Spleen (tissue), 11 donors: ENCODE results near the gene MYCN. TPM values are rescaled to one million over a fixed set of nuclear protein-coding genes. Genes with fewer than 3 reads are reported as not detected.
"Not testable (repeated sequence)": the region's sequence is repeated elsewhere in the genome, so short reads cannot be mapped to it uniquely, and the experiment has no call there.

Experiments
- DNase-seq: peaks from one replicate; pipeline ENCODE4 v3.0.0-alpha.2; 2020
- H3K27ac ChIP-seq, 8 donors: fragments of 200-600 bp; sonication (generic) in 7 of 8; 1 replicate in 4 of 8; 2 replicates in 4 of 8; pipeline versions ENCODE4 v1.5.0 to v1.8.0; 2016 to 2021; ENCODE audit warnings: inconsistent platforms in 4 of 8, mild to moderate bottlenecking in 4 of 8, moderate library complexity in 1 of 8
- H3K27me3 ChIP-seq, 7 donors: fragments of 200-600 bp; sonication (generic) in 6 of 7; replicated peaks in 1 of 7; 1 replicate in 4 of 7; 2 replicates in 3 of 7; pipeline versions ENCODE4 v1.5.0 to v1.8.0; 2016 to 2021; ENCODE audit warnings: inconsistent platforms in 3 of 7, mild to moderate bottlenecking in 1 of 7
- H3K36me3 ChIP-seq, 6 donors: fragments of 200-600 bp; sonication (generic) in 5 of 6; 1 replicate in 4 of 6; 2 replicates in 2 of 6; pipeline versions ENCODE4 v1.5.0 to v1.8.0; 2016 to 2021; ENCODE audit warnings: inconsistent platforms in 2 of 6
- H3K4me1 ChIP-seq, 6 donors: fragments of 200-600 bp; sonication (generic) in 5 of 6; 1 replicate in 3 of 6; 2 replicates in 3 of 6; pipeline versions ENCODE4 v1.5.0 to v1.8.0; 2016 to 2021; ENCODE audit warnings: inconsistent platforms in 3 of 6
- H3K4me3 ChIP-seq, 8 donors: fragments of 200-600 bp; sonication (generic) in 7 of 8; 1 replicate in 4 of 8; 2 replicates in 4 of 8; pipeline versions ENCODE4 v1.5.0 to v1.8.0; 2016 to 2021; ENCODE audit warnings: inconsistent platforms in 4 of 8, mild to moderate bottlenecking in 4 of 8, moderate library complexity in 2 of 8
- H3K9me3 ChIP-seq, 8 donors: fragments of 200-600 bp; sonication (generic) in 7 of 8; 1 replicate in 4 of 8; 2 replicates in 4 of 8; pipeline versions ENCODE4 v1.5.0 to v1.8.0; 2016 to 2021; ENCODE audit warnings: inconsistent platforms in 4 of 8
- CTCF ChIP-seq, 11 experiments: fragments of 200-600 bp in 7 of 11; fragments of 450-650 bp in 4 of 11; sonication (generic) in 4 of 11; IDR thresholded peaks in 8 of 11; conservative IDR thresholded peaks in 3 of 11; 1 replicate in 7 of 11; 2 replicates in 4 of 11; pipeline versions ENCODE4 v1.4.0 to v1.8.0; 2016 to 2021; ENCODE audit warnings: antibody characterized with exemption in 11 of 11, inconsistent platforms in 4 of 11, mild to moderate bottlenecking in 1 of 11
- POLR2A ChIP-seq, 3 donors: fragments of 450-650 bp; IDR thresholded peaks; one replicate each; pipeline ENCODE4 v1.5.1; 2017; ENCODE audit warnings: antibody characterized with exemption in 3 of 3, mild to moderate bottlenecking in 1 of 3
- POLR2AphosphoS5 ChIP-seq, 3 donors: sonication (generic); formaldehyde crosslinking; IDR thresholded peaks; one replicate each; pipeline ENCODE4 v1.5.1; 2017; ENCODE audit warnings: antibody characterized with exemption in 3 of 3
- WGBS, 5 donors: extraction: QIAGEN DNeasy Blood & Tissue Kit in 3 of 5; methylation state at CpG; one replicate each; pipeline versions ENCODE4 v1.1.5 to v1.1.7; 2013 to 2018; 5-methylcytosine and 5-hydroxymethylcytosine counted together
- intact Hi-C: fragments of 100-400 bp; cut with DNase I; formaldehyde crosslinking; loops from one replicate; pipeline ENCODE4 v1.15.0; 2023; ENCODE audit warnings: low total_unique reads
- polyA plus RNA-seq, 3 donors: library from polyadenylated mRNA; stranded (reverse); fragments of 200-250 nt; gene quantifications; one replicate each; pipeline ENCODE4 v1.2.1, GENCODE V29; 2013
- total RNA-seq, 7 donors: library from RNA; depleted of rRNA in 3 of 7; stranded (reverse); fragments of >200 nt in 3 of 7; fragmentation: NEBNext Ultra II Directional in 4 of 7; extraction: Animal tissue kit (Norgen Biotek cat#: 25700) in 4 of 7; gene quantifications; one replicate each; pipeline versions ENCODE4 v1.1.0 to v1.2.1, GENCODE V29; 2016 to 2021
- donor health status: healthy with polysubstance abuse.
- donor health status: DM: no; HTN: no; CAD: no; lungs with moderate emphysema.
- donor health status: DM: no; HTN: no; CAD: no.
- donor health status: Bipolar disorder and iron deficiency.
- donor health status: healthy.
- donor health status: DM: no; HTN: no; CAD: no.
- donor health status: DM: yes; HTN: yes; CAD: no.

The MYCN gene
- total and polyA plus RNA-seq, 10 donors = 0.03 to 1.3 (median 0.33) TPM; not detected in 2

- Histone ChIP-seq H3K4me1 (no peaks in the 10 kb centered on the region), H3K9me3 (no peaks in the 10 kb centered on the region), H3K27ac (no peak overlapping the region), H3K4me3 (no peak overlapping the region), H3K27me3 (no peaks in the 10 kb centered on the region), H3K36me3 (no peaks in the 10 kb centered on the region)
- TF ChIP-seq CTCF (IDR thresholded peaks at IDR 0.05 in 8 of 11, conservative IDR thresholded peaks at IDR 0.05 in 3 of 11) (no peak), POLR2AphosphoS5 (IDR thresholded peaks at IDR 0.05) (no peak)
- intact Hi-C loops = no loop called here
- WGBS, 5 donors = 74 to 95% (median 84%) methylated on average over 4 of the region's 4 CpGs
- DNase-seq = no peak
Measured at GRCh38 chr2:15923597-15923996, 16.8 kb upstream of the MYCN start.

- WGBS, 5 donors = 59 to 80% (median 76%) methylated on average over 3 of the region's 3 CpGs
- Histone ChIP-seq H3K9me3 (no peaks in the 10 kb centered on the region), H3K27me3 (no peaks in the 10 kb centered on the region), H3K27ac (no peak overlapping the region), H3K4me3 (no peak overlapping the region), H3K36me3 (no peaks in the 10 kb centered on the region), H3K4me1 (no peaks in the 10 kb centered on the region)
- TF ChIP-seq CTCF (IDR thresholded peaks at IDR 0.05 in 8 of 11, conservative IDR thresholded peaks at IDR 0.05 in 3 of 11) = no peak
- no peak for TF ChIP-seq POLR2A (IDR thresholded peaks at IDR 0.05)
- no peak for TF ChIP-seq POLR2AphosphoS5 (IDR thresholded peaks at IDR 0.05)
- no peak for DNase-seq
- intact Hi-C loops = no loop called here
Measured at GRCh38 chr2:15925819-15926218, 14.5 kb upstream of the MYCN start.

GRCh38 chr2:15926252-15926651, 14.1 kb upstream of the MYCN start:
- TF ChIP-seq POLR2AphosphoS5 (IDR thresholded peaks at IDR 0.05) (no peak), CTCF (IDR thresholded peaks at IDR 0.05 in 8 of 11, conservative IDR thresholded peaks at IDR 0.05 in 3 of 11) (no peak), POLR2A (IDR thresholded peaks at IDR 0.05) (no peak)
- H3K27ac ChIP-seq = no peak overlapping the region
- intact Hi-C loops = no loop called here
- 77 to 94% (median 92%) methylated on average over 7 of the region's 7 CpGs for WGBS, 5 donors
- no peak for DNase-seq
- no peak overlapping the region for H3K4me3 ChIP-seq
- H3K4me1 ChIP-seq = no peaks in the 10 kb centered on the region
- H3K27me3 ChIP-seq = no peaks in the 10 kb centered on the region
- no peaks in the 10 kb centered on the region for H3K9me3 ChIP-seq
- no peaks in the 10 kb centered on the region for H3K36me3 ChIP-seq

- H3K4me1 ChIP-seq = no peaks in the 10 kb centered on the region
- no peak for TF ChIP-seq POLR2AphosphoS5 (IDR thresholded peaks at IDR 0.05)
- no peak for TF ChIP-seq CTCF (IDR thresholded peaks at IDR 0.05 in 8 of 11, conservative IDR thresholded peaks at IDR 0.05 in 3 of 11)
- no peak for TF ChIP-seq POLR2A (IDR thresholded peaks at IDR 0.05)
- no peaks in the 10 kb centered on the region for H3K27me3 ChIP-seq
- intact Hi-C loops = no loop called here
- DNase-seq = no peak
- no peak overlapping the region for H3K4me3 ChIP-seq
- WGBS, 5 donors = 86 to 93% (median 90%) methylated on average over 11 of the region's 11 CpGs
- H3K27ac ChIP-seq = no peak overlapping the region
- H3K9me3 ChIP-seq = no peaks in the 10 kb centered on the region
- H3K36me3 ChIP-seq = no peaks in the 10 kb centered on the region
Measured at GRCh38 chr2:15927551-15928218, 12.7 kb upstream of the MYCN start.

GRCh38 chr2:15929008-15929407, 11.3 kb upstream of the MYCN start:
- H3K4me3 ChIP-seq, H3K4me1 ChIP-seq, intact Hi-C loops, H3K36me3 ChIP-seq, DNase-seq, H3K27me3 ChIP-seq, H3K27ac ChIP-seq, H3K9me3 ChIP-seq: not testable (repeated sequence)
- WGBS, 5 donors = 86 to 96% (median 93%) methylated on average over 3 of the region's 3 CpGs
